AG04450 (cell line): ENCODE results near the gene IGSF9B. TPM values are rescaled to one million over a fixed set of nuclear protein-coding genes. Genes with fewer than 3 reads are reported as not detected.

ENCODE experiments used
- CTCF ChIA-PET: fragments of 300-600, 350-600 bp; formaldehyde crosslinking; extraction: SDS; loops from one replicate; lab custom pipeline; 2022; ENCODE audit warnings: antibody characterized with exemption, inconsistent platforms; lab: Charles Lee
- POLR2A ChIA-PET: fragments of 350-600 bp; formaldehyde crosslinking; extraction: SDS; loops from one replicate; lab custom pipeline; 2021; ENCODE audit warnings: antibody characterized with exemption, inconsistent platforms; lab: Yijun Ruan, JAX
- DNase-seq: peaks from one replicate; pipeline ENCODE4 v3.0.0-alpha.2; 2011; ENCODE audit warnings: low read depth, low spot score
- H3K27ac ChIP-seq: one replicate; pipeline ENCODE4 v1.5.1; 2012; ENCODE audit warnings: low read depth, low read length, control low read depth
- H3K27me3 ChIP-seq: one replicate; pipeline ENCODE4 v1.6.0; 2012; ENCODE audit warnings: low read length; ENCODE audit not compliant: control insufficient read depth, insufficient read depth
- H3K4me3 ChIP-seq: 2 replicates; pipeline ENCODE4 v1.5.1; 2011; ENCODE audit warnings: mild to moderate bottlenecking, low read depth, low read length, control low read depth
- H3K9me3 ChIP-seq: 2 replicates; pipeline ENCODE4 v1.5.1; 2012; ENCODE audit warnings: low read length; ENCODE audit not compliant: control insufficient read depth, insufficient read depth
- CTCF ChIP-seq: IDR thresholded peaks from 2 replicates; pipeline ENCODE4 v1.5.1; 2011; ENCODE audit warnings: low read depth, low read length, control low read depth, inconsistent platforms
- polyA plus RNA-seq: library from polyadenylated mRNA; depleted of rRNA; stranded (reverse); fragments of >200 nt; gene quantifications from 2 replicates; pipeline ENCODE4 v1.2.3, GENCODE V29; 2011; rRNA removed

The IGSF9B gene
- polyA plus RNA-seq, 1 experiment: not detected

GRCh38 chr11:133860151-133860550, 96.6 kb downstream of the IGSF9B start:
- no peaks in the 10 kb centered on the region for H3K27me3 ChIP-seq
- no peak for DNase-seq
- CTCF ChIA-PET: no interaction called here
- POLR2A ChIA-PET: no interaction called here
- no peak for TF ChIP-seq CTCF
- no peak overlapping the region for H3K4me3 ChIP-seq
- no peak overlapping the region for H3K27ac ChIP-seq
- H3K9me3 ChIP-seq: peaks cover 18% of the 10 kb centered on the region

Other genes with a start within 250 kb of the IGSF9B start
- not detected in 2 replicates for gene SPATA19, start 111.5 kb downstream of the IGSF9B start, polyA plus RNA-seq
- gene JAM3, start 112.1 kb upstream of the IGSF9B start, polyA plus RNA-seq: 66.2 and 79.6 TPM in 2 replicates